ENCODE data around the gene CNMD.

Gene CNMD

DNA sequence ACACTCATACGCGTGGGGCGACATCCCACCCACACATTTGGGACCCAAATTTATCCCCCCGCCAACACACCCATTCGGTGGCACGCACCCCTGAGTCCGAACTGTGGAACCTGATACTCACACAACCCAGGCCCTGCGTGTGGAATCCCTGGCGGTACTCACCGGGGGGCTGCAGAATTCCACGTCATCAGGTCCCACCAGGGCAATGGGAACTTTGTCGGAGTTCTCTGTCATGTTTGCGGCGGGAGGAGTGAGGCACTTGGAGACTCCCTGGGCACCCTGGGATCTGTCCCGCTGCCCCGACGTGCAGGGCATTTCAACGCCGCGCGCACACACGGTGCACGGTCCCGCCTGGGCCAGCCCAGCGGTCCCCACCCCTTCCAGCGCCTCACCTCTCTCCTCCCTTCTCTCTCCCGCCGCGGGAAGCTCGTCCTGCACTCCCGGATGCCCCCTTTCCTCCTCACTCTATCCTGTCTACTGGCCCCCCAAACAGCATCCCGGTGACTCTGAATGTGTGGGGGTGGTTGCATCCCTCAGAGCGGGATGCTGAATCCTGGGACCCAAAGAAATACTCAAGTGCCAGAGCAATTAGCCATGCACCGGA, at the start of gene CNMD:
CNMD (minus strand) TSS at position 353 of the 604 bp plus-strand sequence; CDS start at position 234, 119 bp downstream.
- no peak for DNase-seq

- no peak for DNase-seq
Measured at GRCh38 chr13:52788011-52788410, 48.4 kb upstream of the CNMD start.

- DNase-seq = no peak
Measured at GRCh38 chr13:52787235-52787634, 47.6 kb upstream of the CNMD start.

DNA sequence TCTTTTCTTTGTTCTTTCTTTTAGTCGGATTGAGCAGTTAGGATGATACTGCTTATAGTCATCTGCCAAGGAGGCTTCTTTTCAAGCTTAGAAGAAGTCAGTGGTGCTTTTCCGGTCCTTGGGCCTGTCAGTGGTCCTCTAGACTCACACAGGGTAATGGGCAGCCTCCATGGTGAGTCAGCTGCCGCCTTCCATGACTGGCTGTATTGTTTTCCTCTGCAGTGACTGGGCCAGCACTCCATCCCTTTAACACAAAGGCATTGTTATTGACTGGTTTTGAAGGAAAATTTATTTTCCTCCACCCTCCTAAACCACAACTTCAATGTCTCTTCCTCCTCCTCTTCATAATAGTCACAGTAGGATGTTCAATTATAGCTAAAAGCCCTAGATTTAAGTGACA, 47.1 kb upstream of the CNMD start:
- no peak for DNase-seq

DNA sequence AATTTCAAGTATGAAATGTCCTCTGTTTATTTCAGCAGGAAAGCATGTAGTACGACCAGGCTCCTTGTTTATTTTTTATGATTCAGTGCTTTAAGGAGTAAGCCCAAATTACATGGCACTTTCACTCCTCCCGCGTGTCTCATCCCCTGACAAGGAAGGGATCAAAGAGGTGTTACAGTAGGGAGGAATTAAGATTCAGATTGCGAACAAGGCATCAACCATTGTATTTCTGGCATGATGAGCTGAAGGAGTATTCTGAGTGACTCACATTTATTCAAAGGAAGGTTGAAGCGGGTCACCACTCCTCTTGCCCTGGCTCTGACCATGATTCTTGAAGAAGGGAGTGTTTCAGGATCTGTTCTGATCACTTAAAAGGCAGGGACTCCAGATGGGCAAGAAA, 46.1 kb upstream of the CNMD start:
- no peak for DNase-seq

GRCh38 chr13:52784591-52785340, 45.1 kb upstream of the CNMD start:
- no peak for DNase-seq

DNA sequence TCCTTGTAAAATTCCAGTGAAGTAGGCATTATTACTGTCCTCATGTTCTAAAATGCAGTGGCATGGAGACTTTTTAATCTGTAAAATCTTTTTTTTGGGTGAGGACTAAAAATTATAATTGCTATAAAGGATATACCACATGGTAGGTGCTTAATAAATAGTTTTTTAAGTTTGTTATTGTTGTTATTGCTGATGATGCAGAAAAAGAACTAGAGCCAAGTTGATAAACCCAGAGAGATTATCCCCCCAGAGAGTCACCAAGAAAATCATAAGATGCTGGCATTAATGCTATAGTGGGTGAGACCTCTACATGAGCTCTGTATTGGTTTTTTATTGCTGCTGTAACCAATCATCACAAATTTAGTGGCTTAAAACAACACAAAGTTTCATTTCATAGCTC, 44.3 kb upstream of the CNMD start:
- DNase-seq = no peak

- DNase-seq = no peak
Measured at GRCh38 chr13:52782471-52783448, 43.1 kb upstream of the CNMD start.

DNA sequence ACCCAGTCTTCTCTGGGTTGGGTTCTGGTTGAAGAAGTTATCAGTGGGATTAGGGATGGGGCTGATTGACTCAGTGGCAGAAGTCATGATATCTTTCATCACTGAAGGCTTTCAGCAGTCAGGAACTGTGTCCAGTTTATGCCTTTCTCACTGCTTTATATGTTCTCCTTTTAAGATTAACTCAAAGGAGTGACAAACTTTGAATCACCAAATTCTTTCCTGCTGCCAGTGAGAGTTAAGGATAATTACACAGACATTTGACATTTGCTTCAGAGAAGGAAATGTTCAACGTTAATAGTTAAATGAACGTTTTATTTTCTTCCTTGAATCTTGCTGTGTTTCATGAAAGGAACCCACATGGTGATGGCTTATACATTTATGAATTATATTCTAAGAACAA, 41.0 kb upstream of the CNMD start:
- no peak for DNase-seq

DNA sequence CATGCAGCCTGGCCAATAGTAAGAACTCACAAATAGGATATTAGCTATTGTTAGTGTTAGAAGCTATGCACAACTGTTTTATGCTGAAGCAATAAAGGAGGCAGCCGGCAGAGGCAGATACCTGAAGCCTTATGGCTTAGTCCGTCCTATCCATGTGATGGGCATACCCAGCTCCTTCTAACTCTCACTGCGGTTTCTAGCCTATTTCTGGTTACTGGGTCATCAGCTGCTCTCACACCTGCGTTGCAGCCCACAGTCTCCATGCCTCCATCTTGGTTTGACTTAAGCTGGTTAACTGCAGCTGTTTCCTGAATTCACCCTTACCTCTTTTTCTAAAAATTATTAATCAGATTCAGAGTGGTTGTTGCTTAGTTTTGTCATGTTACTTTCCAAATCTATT, 40.5 kb upstream of the CNMD start:
- DNase-seq = no peak

- no peak for DNase-seq
Measured at GRCh38 chr13:52779103-52779502, 39.5 kb upstream of the CNMD start.

DNA sequence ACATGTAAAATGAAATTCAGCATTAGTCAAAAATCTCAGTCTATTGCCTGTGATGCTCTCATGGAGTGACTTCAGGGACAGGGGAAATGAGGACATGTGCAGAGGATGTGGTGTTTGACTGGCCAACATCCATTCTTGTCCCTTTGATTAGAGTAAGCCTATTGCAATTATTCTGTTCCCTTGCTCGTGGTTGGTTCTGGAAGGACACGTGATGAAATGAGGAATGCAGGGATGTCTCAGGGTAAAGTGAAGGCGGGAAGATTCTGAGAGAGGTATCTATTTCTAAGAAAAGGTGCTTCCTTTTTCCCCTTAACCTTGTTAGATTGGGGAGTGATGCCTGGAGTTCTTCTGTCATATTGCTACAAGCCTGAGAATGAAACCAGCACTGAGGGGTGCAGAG, 37.1 kb upstream of the CNMD start:
- no peak for DNase-seq

- no peak for DNase-seq
Measured at GRCh38 chr13:52775511-52775910, 35.9 kb upstream of the CNMD start.

- DNase-seq = no peak
Measured at GRCh38 chr13:52767949-52768516, 28.4 kb upstream of the CNMD start.

DNA sequence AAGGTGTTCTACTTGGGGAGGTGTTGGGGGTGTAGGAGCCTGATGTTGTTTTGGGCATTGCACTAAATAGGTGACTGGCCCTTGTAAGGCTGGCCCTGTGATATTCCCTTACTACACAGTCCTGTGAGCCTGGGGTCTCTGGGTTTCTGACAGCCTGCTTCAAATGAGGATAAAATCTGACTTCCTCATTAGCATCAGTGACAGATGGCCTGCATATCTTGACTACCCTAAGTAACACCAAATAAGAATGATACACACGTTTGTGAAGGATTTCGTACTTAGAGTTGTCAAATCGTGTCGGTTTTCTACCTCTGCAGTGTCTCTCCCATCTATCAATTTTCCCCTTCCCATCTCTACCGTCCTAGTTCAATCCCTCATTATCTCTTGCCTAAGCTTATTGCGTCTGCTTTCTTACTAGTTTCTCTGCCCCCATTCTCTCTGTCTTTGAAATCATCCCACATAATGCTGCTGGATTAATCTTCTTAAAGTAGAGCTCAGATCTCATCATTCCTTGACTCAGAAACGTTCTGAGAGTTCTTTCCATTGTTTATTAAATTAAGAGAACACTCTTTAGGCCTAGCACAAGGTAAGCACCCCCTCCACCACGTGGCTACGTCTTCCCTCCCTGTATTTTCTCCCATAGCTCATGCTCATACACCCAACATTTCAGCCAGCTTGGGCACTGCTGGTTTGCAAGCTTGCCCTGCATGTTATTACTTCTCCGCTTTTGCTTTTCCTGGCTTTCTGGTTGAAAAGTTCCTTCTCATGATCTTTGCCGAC, 26.2 kb upstream of the CNMD start:
- DNase-seq = no peak

DNA sequence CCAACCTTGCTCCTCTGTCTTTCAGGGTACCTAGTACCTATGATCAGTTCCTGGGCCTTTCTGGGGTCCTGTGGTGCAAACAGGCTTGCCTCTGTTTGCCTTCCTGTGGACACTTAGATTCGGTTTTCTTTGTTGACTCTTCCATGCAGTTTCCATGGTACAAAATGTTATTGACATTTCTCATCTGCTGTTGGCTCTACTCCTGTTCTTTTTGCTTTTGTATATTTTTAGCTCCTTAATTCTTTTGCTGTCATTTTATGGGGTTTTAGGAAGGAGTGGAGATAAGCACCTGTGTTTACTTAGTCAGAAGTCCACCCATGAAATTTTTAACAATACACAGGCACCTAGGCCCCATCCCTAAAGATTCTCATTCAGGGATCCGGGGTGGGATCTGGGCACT, 20.5 kb upstream of the CNMD start:
- no peak for DNase-seq

DNA sequence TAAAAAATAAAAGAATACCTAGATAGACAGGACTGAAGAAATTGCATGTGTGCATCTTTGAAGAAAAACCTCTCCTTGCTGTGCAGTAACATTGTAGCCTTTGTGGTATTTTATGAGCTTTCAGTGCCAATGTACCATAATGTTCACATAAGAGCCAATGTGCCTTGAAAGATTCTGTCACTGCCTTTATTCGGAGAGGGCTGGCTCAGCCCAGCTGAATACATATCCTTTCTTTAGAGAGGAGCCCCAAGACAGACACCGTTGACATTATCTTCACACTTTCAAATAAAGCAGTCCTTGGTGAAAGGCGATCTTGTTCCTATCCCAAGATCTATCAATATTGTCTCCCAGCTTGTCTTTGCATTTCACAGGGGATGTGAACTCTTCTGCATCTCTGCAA, 18.5 kb upstream of the CNMD start:
- DNase-seq = no peak

- no peak for DNase-seq
Measured at GRCh38 chr13:52751196-52751595, 11.6 kb upstream of the CNMD start.

DNA sequence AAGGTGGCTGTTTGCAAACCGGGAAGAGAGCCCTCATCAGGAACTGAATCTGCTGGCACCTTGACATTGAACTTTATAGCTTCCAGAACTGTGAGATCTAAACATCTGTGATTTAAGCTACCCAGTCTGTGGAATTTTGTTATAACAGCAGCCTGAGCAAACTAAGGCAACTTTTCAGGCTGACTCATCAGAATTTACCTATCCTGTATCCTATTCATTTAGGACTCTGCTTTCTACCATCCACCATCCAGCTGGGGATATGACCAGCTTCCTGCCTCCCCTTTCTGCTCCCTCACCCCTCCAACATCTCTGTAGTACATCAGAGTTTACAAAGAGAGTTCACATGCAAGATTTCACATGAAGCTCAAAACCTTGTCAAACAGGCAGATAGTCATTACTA, 11.1 kb upstream of the CNMD start:
- no peak for DNase-seq

DNA sequence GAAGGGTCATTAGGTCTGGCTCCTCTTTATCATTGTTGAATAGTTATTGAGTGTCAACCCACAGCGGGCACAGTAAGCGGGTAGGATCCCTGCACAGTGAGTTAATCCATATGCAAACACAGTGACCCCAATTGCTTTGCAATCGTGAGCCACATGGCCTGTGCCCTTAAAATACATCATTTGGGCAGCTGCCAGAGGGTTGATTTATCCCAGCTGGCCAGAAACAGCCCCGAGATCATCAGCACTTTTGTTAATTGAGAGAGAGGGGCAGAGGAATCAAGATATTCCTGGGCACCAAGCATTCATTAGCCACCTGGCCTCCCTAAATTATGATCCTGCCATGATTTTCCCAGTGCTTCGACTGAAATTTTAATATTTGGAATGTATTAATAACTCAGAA, 9.8 kb upstream of the CNMD start:
- no peak for DNase-seq

GRCh38 chr13:52746141-52746540, 6.5 kb upstream of the CNMD start:
- DNase-seq = no peak

- DNase-seq = no peak
Measured at GRCh38 chr13:52744842-52745375, 5.3 kb upstream of the CNMD start.
